ENCODE measurements around the gene TMEM134.

GRCh38 chr11:67420147-67420645, 48.9 kb downstream of the TMEM134 start:
- TF ChIP-seq CTCF (IDR thresholded peaks at IDR 0.05 in 4 of 5, conservative IDR thresholded peaks at IDR 0.05 in 1 of 5) (no peak), POLR2A (IDR thresholded peaks at IDR 0.05) (no peak)
